Neuronal stem cell (in vitro differentiated cells): ENCODE measurements around the gene FAM25G.
"Not testable (repeated sequence)": the region's sequence is repeated elsewhere in the genome, so short reads cannot be mapped to it uniquely, and the experiment has no call there.

Source experiments
- DNase-seq: peaks from one replicate; pipeline ENCODE4 v3.0.0-alpha.2; 2013; ENCODE audit warnings: low spot score
- H2AFZ ChIP-seq: one replicate; pipeline ENCODE4 v1.6.1; 2013; ENCODE audit warnings: mild to moderate bottlenecking, low read length, inconsistent platforms
- H2AK5ac ChIP-seq: 2 replicates; pipeline ENCODE4 v1.6.1; 2013; ENCODE audit warnings: low read depth, mild to moderate bottlenecking, inconsistent platforms, low read length, moderate library complexity, mixed read lengths
- H2BK120ac ChIP-seq: 2 replicates; pipeline ENCODE4 v1.6.1; 2013; ENCODE audit warnings: low read depth, mild to moderate bottlenecking, inconsistent platforms, low read length, moderate library complexity, mixed read lengths
- H2BK12ac ChIP-seq: one replicate; pipeline ENCODE4 v1.6.1; 2013; ENCODE audit warnings: low read length, inconsistent platforms
- H2BK15ac ChIP-seq: 2 replicates; pipeline ENCODE4 v1.6.1; 2013; ENCODE audit warnings: mild to moderate bottlenecking, low read length, inconsistent platforms, mixed read lengths
- H2BK5ac ChIP-seq: one replicate; pipeline ENCODE4 v1.6.1; 2013; ENCODE audit warnings: inconsistent platforms, mild to moderate bottlenecking, low read length, moderate library complexity
- H3K14ac ChIP-seq: one replicate; pipeline ENCODE4 v1.6.1; 2013; ENCODE audit warnings: low read length, inconsistent platforms
- H3K18ac ChIP-seq: 2 replicates; pipeline ENCODE4 v1.6.1; 2013; ENCODE audit warnings: low read length, inconsistent platforms
- H3K23ac ChIP-seq: 2 replicates; pipeline ENCODE4 v1.6.1; 2013; ENCODE audit warnings: low read depth, mild to moderate bottlenecking, mixed read lengths, low read length, inconsistent platforms; ENCODE audit not compliant: poor library complexity
- H3K27ac ChIP-seq: replicated peaks from 3 replicates; pipeline ENCODE4 v1.5.1; 2013; ENCODE audit warnings: low read length, inconsistent platforms
- H3K27me3 ChIP-seq, 3 experiments: 2 replicates each; pipeline ENCODE4 v1.6.1; 2013; ENCODE audit warnings: low read length in 3 of 3, mild to moderate bottlenecking in 2 of 3, inconsistent platforms in 1 of 3, low read depth in 1 of 3, mixed read lengths in 1 of 3, moderate library complexity in 1 of 3; ENCODE audit not compliant: control insufficient read depth in 3 of 3, insufficient read depth in 3 of 3
- H3K36me3 ChIP-seq, 2 donors: replicated peaks in 1 of 2; 2 replicates each; pipeline ENCODE4 v1.6.1; 2013; ENCODE audit warnings: low read length in 2 of 2; ENCODE audit not compliant: control insufficient read depth in 2 of 2, insufficient read depth in 2 of 2
- H3K4ac ChIP-seq: 2 replicates; pipeline ENCODE4 v1.6.1; 2013; ENCODE audit warnings: inconsistent platforms, mild to moderate bottlenecking, low read length, moderate library complexity
- H3K4me1 ChIP-seq, 2 donors: 1 replicate in 1 of 2; 2 replicates in 1 of 2; pipeline ENCODE4 v1.6.1; 2013; ENCODE audit warnings: low read length in 2 of 2, low read depth in 1 of 2; ENCODE audit not compliant: control insufficient read depth in 2 of 2, insufficient read depth in 1 of 2
- H3K4me2 ChIP-seq: one replicate; pipeline ENCODE4 v1.6.1; 2013; ENCODE audit warnings: mild to moderate bottlenecking, low read length, inconsistent platforms; ENCODE audit not compliant: insufficient read depth, poor library complexity, severe bottlenecking
- H3K4me3 ChIP-seq, 2 donors: 2 replicates each; pipeline ENCODE4 v1.5.1; 2013; ENCODE audit warnings: low read length in 2 of 2, mild to moderate bottlenecking in 2 of 2, inconsistent platforms in 1 of 2, moderate library complexity in 1 of 2
- H3K79me1 ChIP-seq: one replicate; pipeline ENCODE4 v1.6.1; 2013; ENCODE audit warnings: low read depth, mild to moderate bottlenecking, inconsistent platforms, low read length, moderate library complexity
- H3K9ac ChIP-seq: one replicate; pipeline ENCODE4 v1.6.1; 2013; ENCODE audit warnings: mild to moderate bottlenecking, low read depth, low read length, inconsistent platforms; ENCODE audit not compliant: poor library complexity
- H3K9me3 ChIP-seq, 2 donors: replicated peaks in 1 of 2; 2 replicates each; pipeline versions ENCODE3 to v1.6.1; 2013; ENCODE audit warnings: low read length in 2 of 2, mild to moderate bottlenecking in 2 of 2, inconsistent platforms in 1 of 2, low read depth in 1 of 2, mixed read lengths in 1 of 2, moderate library complexity in 1 of 2; ENCODE audit not compliant: control insufficient read depth in 2 of 2, insufficient read depth in 1 of 2
- H4K8ac ChIP-seq: one replicate; pipeline ENCODE4 v1.6.1; 2013; ENCODE audit warnings: low read depth, mild to moderate bottlenecking, inconsistent platforms, low read length, moderate library complexity
- H4K91ac ChIP-seq: one replicate; pipeline ENCODE4 v1.6.1; 2013; ENCODE audit warnings: low read length, low read depth, mild to moderate bottlenecking, inconsistent platforms; ENCODE audit not compliant: poor library complexity
- WGBS, 2 donors: extraction: QIAGEN DNeasy Blood & Tissue Kit; methylation state at CpG; one replicate each; pipeline ENCODE4 v1.1.7; 2013; ENCODE audit warnings: missing lambda C conversion rate in 2 of 2, mixed read lengths in 1 of 2; ENCODE audit not compliant: insufficient read length in 2 of 2, insufficient replicate concordance in 1 of 2; ENCODE audit errors: extremely low coverage in 2 of 2; 5-methylcytosine and 5-hydroxymethylcytosine counted together

The FAM25G gene

DNA sequence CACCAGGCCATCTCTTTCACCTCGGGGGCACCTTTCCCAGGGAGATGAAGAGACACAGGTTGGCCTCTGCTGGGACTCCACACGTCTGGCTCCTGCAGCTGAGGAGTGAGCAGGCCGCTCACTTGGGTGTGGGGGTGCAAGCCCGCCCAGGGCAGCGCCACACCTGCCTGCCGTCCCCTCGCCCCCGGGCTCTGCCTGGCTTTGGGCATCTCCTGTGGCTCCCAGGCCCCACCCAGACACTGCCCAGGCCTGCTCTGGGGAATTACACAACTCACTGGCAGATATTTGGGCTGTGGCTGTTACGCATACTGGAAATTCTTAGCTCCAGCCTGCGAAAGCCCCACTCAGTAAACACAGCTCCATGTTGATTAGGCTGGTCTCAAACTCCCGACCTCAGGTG lies 7.6 kb downstream of the FAM25G start, which contains the start of gene ANXA8:
Gene ANXA8, minus strand, starts transcription at position 193 of the 400 bp plus-strand sequence. Its CDS starts 182 bp downstream, at position 11.
- not testable (repeated sequence) for H3K36me3 ChIP-seq, H3K4me1 ChIP-seq, H2BK12ac ChIP-seq, H2AFZ ChIP-seq, H3K27ac ChIP-seq, H2BK120ac ChIP-seq, H2AK5ac ChIP-seq, H3K27me3 ChIP-seq, DNase-seq, H4K8ac ChIP-seq, H4K91ac ChIP-seq, H3K9me3 ChIP-seq, H2BK15ac ChIP-seq, H3K9ac ChIP-seq, H3K18ac ChIP-seq, H3K23ac ChIP-seq, H2BK5ac ChIP-seq, H3K4me3 ChIP-seq, H3K14ac ChIP-seq, H3K4ac ChIP-seq, H3K4me2 ChIP-seq, H3K79me1 ChIP-seq
- no CpG with 5 or more reads among the region's 11 CpGs for WGBS, 2 donors

DNA sequence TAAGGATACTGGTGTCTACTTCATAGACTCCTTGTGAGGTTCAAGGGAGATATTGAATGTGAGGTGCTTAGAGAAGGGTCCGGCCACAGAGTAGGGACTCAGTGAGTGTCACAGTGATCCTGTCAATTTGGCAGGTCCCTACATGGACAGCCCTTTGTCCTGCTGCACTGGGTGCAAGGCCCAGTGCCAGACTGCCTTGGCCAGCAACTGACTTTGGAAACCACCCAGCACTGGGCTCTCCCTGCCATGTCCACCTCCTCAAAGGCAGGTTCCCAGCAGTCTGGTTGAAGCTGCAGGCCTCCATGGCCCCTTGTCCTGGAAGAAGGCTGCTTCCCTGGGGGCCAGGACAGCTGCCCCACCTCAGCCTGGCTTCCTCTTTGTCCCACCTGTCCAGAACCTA lies 9.1 kb downstream of the FAM25G start:
- H3K27me3 ChIP-seq, H3K27ac ChIP-seq, H2BK15ac ChIP-seq, H4K91ac ChIP-seq, H3K23ac ChIP-seq, H2AFZ ChIP-seq, H2BK12ac ChIP-seq, H3K36me3 ChIP-seq, H2BK5ac ChIP-seq, H2BK120ac ChIP-seq, H4K8ac ChIP-seq, H3K9ac ChIP-seq, H3K14ac ChIP-seq, H3K79me1 ChIP-seq, H2AK5ac ChIP-seq, H3K4me1 ChIP-seq, H3K18ac ChIP-seq, DNase-seq, H3K4me2 ChIP-seq, H3K4ac ChIP-seq, H3K9me3 ChIP-seq, H3K4me3 ChIP-seq: not testable (repeated sequence)
- WGBS, 2 donors = no CpG with 5 or more reads among the region's 1 CpG

DNA sequence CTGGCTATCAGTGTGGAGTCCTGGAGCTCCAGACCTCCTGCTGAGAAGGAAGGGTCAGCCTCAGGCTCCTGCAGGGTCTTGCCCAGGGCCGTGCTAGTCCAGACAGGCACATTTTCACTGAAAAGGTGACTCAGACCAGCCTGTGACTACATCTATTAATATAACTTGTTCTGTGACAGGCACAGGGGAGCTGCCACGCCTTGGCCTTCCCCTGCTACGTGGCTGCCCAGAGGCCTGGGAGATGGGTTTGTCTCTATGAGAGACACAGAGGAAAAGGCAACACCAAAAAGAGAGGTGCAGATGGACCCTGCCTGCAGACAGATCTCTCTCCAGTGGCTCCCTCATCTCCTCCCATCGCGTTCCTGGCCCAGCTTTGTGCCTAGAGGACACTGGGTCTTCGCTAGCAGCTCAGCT lies 9.7 kb downstream of the FAM25G start:
- H3K36me3 ChIP-seq, H3K4me1 ChIP-seq, H3K4me3 ChIP-seq, H4K91ac ChIP-seq, H2BK120ac ChIP-seq, H3K14ac ChIP-seq, H2BK5ac ChIP-seq, H3K23ac ChIP-seq, H4K8ac ChIP-seq, H3K4me2 ChIP-seq, H3K9ac ChIP-seq, H3K18ac ChIP-seq, H3K4ac ChIP-seq, H3K9me3 ChIP-seq, H3K27me3 ChIP-seq, H2BK12ac ChIP-seq, H2AK5ac ChIP-seq, DNase-seq, H2BK15ac ChIP-seq, H3K79me1 ChIP-seq, H3K27ac ChIP-seq, H2AFZ ChIP-seq: not testable (repeated sequence)
- no CpG with 5 or more reads among the region's 6 CpGs for WGBS, 2 donors

DNA sequence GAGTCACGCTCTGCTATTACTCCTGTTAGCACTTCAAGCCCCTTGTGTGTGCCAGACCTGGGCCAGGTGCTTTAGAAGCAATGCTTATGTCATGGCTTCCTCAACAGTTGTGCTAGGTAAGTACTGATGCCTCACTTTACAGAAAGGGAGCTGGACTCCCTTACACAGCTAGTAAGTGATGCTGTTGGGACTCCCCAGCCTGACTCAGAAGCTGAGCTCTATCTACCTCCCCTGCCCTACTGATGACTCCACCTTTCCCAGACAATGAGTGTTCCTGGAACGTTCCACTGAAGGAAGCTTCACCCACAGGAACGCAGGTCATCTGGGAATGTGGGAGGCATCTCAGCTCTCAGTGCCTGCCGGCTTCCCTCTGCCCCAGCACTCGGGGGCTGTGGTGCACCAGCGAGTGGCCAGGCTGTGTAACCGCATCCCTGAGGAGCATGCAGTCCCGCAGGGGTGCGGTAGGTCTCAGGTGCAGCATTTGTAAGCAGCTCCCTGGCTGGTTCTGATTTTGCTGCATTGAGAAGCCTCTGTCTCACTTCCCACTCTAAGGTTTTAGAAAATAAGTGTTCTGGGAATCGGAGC lies 10.2 kb downstream of the FAM25G start:
- H3K4me2 ChIP-seq, H3K27ac ChIP-seq, H3K4me3 ChIP-seq, H3K14ac ChIP-seq, H3K27me3 ChIP-seq, H3K36me3 ChIP-seq, DNase-seq, H3K4ac ChIP-seq, H3K79me1 ChIP-seq, H3K9me3 ChIP-seq, H3K18ac ChIP-seq, H3K9ac ChIP-seq, H2BK5ac ChIP-seq, H3K23ac ChIP-seq, H4K91ac ChIP-seq, H2BK15ac ChIP-seq, H2BK120ac ChIP-seq, H3K4me1 ChIP-seq, H2AFZ ChIP-seq, H2AK5ac ChIP-seq, H4K8ac ChIP-seq, H2BK12ac ChIP-seq: not testable (repeated sequence)
- WGBS, 2 donors = no CpG with 5 or more reads among the region's 10 CpGs
